HG02759 (cell line): ENCODE data around the gene MYOD1.

Experiments
- ATAC-seq: cut with Tn5 transposase; IDR thresholded peaks from one replicate; pipeline ENCODE4 v1.9.1; 2021; ENCODE audit warnings: mild to moderate bottlenecking, moderate library complexity; ENCODE audit not compliant: unreplicated experiment

MYOD1 gene

DNA sequence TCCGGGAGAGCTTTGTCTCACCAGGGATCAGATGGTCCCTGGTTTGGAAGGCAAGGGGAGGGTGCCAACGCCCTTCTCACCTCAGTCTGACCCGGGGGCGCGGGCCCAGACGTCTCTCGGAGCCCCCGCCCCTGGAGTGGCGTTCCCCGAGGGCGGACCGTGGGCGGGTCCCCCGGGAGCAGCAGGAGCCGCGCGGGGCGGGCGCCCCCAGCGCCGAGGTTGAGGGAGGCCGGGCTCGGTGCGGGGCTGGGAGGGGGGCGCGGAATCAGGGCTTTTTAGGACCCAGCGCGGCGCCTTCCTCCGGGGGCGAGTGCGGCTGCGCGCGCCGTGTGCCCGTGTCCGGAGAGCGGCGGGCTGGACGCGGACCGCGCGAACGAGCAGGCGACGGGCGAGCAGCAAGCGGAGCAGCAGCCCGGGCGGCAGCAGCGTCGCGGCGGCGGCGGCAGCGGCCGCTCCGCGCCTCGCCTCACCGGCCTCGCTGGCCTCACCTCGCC lies 15.1 kb downstream of the MYOD1 start, which contains the start of gene KCNC1:
Gene KCNC1, plus strand, starts transcription at position 364 of the 494 bp plus-strand sequence. CDS start 1,222 bp downstream, outside the sequence.
- peak; percentile 35 for ATAC-seq

DNA sequence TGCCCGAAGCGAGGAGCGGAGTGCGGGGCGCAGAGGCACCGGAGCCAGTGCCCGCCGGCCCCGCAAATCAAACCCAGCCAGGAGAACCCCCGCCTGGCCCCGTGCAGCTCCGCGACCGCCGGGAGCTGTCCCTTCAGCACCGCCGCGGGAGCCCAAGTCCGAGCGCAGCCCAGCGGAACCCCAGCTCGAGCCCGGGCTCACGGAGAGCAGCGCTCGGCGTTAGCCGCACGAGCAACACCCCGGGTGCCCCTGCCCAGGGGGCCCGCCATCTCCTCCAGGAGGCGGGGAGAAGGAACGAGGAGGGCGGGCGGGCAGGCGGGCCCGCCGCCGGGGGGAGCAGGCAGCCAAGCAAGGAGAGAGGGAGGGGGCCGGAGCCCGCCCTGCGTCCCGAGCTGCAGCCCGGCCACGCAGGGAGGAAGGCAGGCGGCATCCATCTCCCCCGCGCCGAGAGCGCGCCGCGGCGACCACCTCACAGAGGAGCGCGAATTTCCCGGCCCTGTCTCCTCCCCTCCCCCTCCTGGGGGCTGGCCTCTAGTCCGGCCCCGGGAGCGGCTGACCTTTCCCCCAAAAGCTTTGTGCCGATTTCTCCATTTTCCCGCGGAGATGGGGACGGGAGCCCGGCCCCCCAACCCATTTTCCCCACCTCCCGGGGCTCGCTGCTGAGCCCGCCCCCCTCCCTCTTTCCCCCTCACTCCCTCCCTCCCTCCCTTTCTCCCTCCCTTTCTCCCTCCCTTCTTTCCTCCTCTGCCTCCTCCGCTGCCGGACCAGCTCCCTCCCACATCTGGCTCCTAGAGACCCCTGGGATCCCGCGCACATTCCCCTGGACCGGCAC lies 15.8 kb downstream of the MYOD1 start:
- peak; percentile 60 for ATAC-seq

DNA sequence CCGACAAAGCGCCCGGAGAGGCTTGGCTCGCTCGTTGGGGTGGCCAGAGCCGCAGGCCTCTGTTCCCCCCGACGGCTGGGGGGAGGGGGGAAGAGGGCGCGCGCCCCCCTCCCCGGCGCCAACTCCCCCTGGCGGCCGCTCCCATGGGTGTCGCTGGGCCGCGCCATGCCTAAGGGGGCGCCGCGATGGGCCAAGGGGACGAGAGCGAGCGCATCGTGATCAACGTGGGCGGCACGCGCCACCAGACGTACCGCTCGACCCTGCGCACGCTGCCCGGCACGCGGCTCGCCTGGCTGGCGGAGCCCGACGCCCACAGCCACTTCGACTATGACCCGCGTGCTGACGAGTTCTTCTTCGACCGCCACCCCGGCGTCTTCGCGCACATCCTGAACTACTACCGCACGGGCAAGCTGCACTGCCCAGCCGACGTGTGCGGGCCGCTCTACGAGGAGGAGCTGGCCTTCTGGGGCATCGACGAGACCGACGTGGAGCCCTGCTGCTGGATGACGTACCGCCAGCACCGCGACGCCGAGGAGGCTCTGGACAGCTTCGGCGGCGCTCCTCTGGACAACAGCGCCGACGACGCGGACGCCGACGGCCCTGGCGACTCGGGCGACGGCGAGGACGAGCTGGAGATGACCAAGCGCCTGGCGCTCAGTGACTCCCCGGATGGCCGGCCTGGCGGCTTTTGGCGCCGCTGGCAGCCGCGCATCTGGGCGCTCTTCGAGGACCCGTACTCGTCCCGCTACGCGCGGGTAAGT lies 16.6 kb downstream of the MYOD1 start:
- no peak for ATAC-seq

DNA sequence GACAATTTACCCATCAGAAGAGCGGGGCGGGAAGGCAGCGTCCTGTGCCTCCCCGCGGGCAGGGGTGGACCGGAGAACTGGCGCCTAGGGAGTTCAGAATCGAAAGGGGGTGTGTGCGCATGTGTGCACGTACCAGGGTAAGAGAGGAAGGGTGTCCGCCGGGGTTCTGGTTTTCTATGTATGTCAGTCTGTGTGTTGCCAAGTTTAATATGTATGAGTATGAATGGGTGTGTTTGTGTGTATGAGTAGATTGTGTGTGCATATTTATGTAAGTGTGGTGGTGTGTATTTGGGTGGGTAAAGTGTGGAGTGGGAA lies 17.2 kb downstream of the MYOD1 start:
- ATAC-seq = no peak

DNA sequence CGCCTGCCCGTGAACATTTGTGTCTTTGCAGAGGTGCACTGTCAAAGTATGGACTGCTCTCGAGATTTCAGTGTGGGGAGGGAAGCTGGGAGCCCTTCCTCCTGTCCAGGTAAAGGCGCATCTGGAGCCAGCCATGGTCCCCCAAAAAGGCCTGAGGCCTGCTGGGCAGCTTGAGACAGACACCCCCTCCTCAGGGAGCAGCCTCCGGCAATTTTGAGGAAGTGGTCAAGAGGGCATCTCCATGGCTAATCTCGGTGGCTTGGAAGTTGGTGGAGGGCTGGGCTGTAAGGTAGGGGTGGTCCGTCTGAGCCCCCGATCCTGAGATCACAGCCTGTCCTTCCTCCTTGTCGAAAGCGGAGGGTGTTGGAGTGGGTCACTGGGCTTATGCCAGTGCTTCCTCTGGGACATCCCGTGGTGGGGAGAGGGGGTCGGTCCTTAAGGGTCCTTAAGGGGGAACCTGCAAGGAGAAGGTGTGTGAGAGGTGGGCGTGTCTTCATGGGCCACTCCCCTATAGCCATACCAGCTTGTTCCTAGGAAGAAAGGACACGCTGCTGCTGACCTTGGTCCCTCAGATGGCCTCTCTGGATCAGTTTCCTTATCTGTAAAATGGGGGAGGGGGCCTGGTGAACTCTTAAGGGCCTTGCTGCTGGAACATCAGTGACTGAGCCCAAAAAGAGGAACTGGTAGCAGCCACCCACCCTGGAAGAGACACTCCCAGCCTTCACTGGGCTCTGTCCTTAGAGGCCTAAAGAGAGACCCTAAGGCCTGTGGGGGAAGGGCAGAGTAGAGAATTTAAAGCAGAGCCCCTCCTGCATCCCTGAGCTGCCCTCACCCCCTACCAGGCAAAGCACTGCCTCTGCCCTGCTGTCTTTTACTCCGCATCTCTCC lies 17.8 kb downstream of the MYOD1 start:
- no peak for ATAC-seq

DNA sequence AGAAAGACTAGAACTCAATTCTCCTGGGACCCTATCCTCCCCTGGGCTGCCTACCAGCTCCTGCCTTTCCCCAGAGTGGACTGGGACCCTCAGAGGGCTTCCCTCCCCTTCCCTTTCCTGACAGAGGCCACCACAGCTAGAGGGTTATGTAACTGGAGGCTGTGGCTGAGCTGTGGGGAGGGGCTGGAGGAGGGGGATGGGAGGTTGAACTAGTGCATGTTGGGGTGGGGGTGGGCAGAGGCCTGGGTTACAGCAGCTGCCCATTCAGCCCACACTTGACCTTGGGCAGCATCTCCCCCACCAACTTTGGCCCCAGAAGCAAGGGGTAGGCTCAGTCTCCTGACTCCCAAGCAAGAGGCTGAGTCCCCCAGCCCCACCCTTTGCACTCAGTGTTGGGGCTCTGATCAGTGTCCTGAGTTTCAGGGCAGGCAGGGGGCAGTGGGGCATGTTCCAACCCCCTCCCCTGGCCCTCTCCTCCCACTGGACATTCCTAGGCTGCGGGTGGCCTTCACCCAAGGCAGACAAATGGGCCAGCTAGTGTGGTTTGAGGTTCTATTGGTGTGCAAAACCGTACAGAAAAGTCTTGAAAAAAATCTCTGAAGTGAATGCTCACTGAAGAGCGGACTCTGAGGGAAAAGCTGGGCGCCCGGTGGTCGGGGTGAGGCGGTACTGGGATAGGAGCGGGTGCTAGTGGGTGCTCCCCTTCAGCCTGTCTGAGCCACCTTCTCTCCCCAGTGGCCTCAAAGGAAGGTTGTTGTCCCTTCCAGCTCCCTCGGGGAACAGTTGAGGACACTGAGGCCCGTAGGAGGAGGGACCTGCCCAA lies 19.0 kb downstream of the MYOD1 start:
- ATAC-seq = no peak

DNA sequence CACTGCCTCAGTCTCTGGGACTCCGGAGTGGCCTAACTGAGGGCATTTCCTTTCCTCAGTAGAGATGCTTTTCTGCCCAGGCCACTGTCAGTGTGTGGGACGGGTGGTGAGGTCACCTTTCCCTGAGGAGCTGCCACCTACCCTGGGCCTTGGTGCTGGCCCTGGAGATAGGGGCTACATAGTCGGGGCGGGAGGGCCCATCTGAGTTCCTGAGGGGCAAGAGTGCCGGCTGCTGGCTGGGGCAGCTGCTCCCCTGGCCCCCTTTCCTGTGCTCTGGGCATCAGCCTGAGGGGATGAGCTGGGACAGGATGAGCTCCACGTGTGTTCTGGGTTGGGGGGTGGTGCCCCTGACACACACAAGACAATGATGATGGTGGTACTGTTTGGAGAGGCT lies 20.6 kb downstream of the MYOD1 start:
- no peak for ATAC-seq

DNA sequence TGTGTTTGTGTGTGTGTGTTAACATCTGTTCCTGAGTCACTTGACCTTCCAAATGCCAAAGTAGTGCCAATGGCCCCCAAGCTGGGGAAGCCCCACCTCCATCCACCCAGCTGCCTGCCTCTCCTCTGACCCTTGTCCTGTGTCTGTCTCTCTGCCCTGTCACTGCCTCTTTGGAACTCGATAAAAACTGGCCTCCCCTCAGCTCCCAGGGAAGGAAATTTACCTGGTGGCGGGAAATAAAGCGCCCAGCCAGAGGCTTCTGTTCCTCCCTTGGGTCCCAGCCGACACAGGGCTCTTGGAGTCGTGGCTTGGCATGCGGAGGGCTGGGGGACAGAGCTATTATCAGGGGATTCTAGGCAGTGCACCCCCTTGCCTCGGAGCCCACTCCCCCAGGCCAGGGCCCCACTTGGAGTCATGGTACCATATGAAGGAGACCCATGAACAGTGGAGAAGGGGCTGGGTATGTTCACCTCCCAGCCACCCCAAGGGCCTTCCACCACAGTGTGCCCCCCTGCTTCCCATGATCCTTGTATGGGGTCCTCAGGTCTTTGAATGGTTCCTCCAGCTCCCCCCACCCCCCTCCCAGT lies 21.4 kb downstream of the MYOD1 start:
- ATAC-seq = no peak

DNA sequence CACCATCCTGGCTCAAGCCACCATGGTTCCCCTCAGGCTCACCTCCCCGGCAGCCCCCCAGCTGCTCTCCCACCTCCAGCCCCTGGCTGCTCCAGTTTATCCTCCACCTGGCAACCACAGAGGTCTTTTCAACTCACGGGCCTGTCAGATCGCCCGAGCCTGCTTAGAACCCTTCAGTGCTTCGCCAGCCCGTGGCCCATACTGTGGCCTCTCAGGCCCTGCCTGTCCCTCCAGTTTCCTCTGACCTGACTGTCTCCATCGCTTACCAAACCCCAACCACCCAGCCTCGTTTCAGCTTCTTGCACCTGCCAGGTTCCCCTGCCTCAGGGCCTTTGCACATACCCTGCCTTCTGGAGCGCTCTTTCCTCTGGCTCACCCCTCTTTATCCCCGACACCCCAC lies 22.1 kb downstream of the MYOD1 start:
- ATAC-seq = no peak

DNA sequence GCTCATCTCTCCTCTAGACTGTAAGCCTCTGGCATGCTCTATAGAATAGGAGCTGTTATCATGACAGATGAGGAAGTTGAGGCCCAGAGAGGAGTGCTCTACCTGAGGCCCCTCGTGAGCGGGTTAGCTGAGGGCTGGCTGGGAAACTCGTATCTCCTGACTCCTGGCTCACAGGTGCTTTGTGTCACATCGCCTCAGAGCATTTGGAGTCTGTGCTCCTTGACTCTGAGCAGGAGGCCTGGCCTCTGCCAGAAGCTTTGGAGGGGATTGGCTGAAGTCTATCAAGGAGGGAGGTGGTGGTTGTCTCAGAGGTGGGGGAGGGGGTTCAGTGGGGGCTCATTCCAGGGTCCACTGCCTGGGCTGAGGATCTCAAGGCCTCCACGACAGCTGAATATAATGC lies 22.6 kb downstream of the MYOD1 start:
- ATAC-seq = no peak

DNA sequence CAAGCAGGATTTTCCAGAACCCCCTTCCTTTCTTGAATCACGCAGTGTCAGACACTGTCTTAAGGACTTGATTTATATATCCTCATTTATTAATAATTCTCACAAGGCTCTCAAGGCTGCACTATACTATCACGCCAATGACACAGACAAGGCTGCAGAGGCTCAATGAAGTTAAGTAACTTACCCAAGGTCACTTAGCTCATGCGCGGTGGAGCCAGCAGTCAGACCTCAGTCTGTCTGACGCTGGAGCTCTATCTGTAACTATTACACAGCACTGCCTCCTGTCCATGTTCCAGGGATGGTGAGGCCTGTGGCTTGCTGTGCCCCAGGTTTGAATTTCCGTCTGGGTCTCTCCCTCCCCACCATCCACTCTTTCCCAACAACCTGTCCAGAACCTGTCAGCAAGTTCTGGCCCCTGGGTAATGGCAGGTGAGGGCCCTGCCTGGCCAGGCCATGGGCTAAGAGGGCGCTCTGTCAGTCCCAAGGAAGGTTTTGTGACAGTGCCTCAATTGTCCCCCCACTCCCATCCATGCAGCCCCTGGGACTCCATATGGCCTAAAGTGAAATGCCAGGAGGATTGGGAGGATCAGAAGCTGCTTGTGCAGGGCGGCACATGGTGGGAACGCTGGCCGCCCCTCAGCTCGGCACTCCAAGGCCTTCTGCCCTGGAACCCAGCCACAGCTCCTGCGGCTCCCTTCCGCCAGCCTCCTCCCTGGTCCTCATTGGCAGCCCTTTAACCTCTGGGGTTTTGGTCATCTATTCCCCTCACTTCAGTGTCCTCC lies 23.8 kb downstream of the MYOD1 start:
- ATAC-seq = no peak

DNA sequence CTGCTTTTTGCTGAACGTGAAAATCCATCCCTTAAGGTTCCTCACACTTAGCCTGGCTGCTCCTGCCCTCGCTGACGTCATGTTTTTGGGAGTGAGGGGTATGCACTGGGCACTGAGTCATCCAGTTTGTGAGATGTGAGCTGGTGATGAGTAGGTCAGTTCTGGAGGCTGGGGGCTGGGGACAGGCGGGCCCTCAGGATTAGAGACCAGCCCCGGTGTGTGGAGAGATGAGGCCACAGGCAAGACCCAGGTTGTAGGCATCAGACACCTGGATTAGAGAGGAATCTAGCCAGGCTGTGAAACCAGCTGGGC lies 24.4 kb downstream of the MYOD1 start:
- ATAC-seq = no peak

DNA sequence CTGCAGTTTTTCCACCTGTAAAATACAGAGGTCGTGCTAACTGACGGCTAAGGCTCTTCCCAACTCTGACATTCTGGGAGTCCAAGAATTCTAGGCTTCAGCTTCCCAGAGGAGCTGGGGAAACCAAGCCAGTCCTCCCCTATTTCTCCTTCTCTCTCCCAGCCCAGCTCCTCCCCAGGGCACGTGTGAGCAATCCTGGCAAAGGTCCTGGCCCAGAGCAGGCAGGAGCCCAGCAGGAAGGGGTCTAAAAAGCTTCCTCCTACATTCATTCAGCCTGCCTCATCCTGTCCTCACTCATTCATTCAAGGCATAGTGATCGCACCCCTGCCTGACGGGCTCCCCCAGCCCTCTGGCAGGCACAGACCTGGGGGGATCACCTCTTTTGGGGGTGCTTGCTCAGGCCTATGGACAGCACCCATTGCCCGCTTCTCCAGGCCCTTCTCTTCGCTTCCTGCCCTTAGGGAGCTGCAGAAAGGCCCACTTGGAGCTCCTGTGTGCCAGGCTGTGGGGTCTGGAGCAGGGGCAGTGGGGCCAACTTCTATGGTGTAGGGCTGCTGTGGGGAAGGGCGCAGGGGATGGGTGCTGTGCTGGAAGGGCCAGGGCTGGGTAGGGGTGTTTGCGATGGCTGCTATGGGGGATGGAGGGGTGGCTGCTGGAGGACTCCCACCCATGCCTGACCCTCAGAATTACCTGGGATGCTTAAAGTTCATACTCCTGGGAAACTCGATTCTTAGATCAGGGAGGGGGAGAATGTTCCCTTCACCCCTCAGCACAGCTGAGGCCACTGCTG lies 25.0 kb downstream of the MYOD1 start:
- ATAC-seq = no peak

DNA sequence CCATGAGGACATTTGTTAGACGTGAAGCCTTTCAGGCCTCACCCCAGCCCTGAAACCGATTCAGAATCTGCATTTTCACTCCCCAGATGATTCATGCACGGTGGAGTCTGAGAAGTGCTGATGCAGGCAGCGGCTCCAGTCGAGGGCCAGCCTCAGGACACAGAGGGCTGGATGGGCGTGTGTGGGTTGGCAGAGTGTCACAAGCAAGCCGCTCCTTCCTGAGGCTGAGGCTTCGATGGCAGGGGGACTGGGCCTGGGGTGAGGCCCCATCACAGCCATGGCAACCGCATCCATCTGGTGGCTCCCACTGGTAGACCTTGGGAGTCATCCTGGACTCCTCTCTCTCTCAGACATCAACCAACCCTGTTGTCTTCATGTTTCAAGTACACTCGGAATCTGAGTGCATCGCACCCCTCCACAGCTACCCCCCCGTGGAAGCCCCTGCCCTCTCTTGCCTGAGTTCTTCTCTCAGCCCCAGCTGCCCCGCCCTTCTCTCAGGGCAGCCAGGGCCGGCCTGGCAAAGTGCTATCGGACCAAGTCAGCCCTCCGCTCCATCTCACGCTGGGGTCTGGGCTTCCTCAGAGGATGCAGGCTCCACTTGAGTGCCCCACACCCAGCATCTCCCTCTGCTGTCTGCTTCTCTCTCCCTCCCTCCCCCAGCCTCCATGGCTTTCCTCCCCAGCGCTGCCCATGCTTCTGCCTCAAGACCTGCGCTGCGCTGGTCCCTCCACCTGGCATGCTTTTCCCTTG lies 25.8 kb downstream of the MYOD1 start:
- no peak for ATAC-seq

DNA sequence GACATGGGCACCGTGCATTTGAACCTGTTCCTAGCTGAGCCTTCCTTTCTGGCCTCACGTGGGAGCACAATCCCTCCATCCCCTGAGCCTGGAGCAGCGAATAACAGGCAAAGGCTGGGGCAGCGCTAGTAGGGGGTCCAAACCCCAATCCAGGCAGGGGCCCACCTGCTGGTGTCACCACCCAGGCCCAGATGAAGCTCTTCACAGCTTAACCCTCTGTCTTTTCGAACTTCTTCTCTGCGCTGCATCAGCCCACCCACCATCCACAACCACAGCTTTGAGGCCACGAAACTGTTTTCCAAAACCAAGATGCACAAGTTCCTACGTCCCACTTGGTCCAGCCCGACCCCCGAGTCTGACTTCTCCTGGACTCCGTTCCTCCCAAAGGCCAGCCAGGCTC lies 26.7 kb downstream of the MYOD1 start:
- no peak for ATAC-seq

DNA sequence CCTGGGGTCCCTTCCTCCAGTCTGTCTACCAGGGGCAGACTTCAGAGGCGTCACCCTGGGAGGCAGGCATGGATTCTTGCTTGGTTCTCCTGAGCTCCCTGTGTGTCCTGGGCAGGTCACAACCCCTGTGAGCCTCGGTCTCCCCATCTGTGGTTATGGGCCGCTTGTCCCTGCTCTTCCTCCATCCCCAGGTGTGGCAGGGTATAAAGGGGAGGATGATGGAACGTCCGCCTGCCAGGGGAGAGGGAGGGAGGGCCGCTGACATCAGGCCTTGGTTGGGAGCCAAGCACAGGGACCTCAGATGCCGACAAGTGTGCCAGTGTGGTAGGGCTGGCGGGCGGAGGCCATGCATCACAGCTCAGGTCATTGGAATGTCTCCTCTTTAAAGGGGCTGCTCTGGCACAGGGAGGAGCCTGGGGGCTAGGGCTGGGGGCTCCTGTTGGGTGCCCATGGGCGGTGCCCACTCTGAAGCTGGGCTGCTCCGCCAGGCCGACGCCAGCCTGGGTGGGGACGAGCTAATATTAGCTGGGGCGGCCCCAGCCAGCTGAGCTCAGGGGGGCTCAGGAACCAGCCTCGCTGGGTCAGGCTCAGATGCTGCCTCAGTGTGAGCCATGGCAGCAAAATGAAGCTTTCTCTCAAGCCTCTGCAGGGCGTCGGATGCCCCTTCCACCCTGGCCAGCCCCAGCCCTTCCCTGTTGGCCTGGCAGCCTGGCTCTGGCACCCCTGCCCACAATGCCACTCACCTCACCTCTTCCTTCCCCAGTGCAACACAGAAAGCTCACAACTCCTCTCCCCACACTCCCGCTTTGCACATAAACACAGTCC lies 28.0 kb downstream of the MYOD1 start:
- ATAC-seq = no peak

DNA sequence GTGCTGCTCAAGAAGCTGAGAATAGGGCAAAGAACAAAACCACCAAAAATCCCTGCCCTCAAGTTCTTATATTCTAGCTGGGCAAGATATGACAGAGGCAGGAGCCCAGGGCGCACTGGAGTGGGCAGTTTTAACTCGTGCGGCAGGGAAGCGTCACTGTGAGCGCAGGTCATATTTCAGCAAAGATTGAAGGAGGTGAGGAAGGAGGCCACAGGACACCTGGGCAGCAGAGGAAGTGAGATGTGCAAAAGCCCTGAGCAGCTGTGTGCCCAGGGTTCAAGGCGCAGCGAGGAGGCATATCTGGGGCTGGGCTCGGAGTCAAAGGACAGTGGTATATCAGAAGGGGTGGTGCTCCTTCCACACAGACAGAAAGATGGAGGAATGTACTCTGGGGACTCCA lies 28.7 kb downstream of the MYOD1 start:
- ATAC-seq = no peak
